IgD-negative memory B cell (primary cell): ENCODE measurements around the gene WBP1. TPM values are rescaled to one million over a fixed set of nuclear protein-coding genes. Genes with fewer than 3 reads are reported as not detected.
"Not testable (repeated sequence)": the region's sequence is repeated elsewhere in the genome, so short reads cannot be mapped to it uniquely, and the experiment has no call there.

Experiments used
- H3K27ac Mint-ChIP-seq, 3 donors: one replicate each; pipeline ENCODE4 v1.8.0; 2020 to 2022; ENCODE audit warnings: mild to moderate bottlenecking in 3 of 3, mixed read lengths in 3 of 3, moderate library complexity in 1 of 3
- H3K27me3 Mint-ChIP-seq: one replicate; pipeline ENCODE4 v1.8.0; 2021; ENCODE audit warnings: mixed read lengths
- H3K36me3 Mint-ChIP-seq: one replicate; pipeline ENCODE4 v1.8.0; 2020; ENCODE audit warnings: mild to moderate bottlenecking, mixed read lengths
- H3K4me1 Mint-ChIP-seq, 3 donors: one replicate each; pipeline ENCODE4 v1.8.0; 2020 to 2022; ENCODE audit warnings: mixed read lengths in 3 of 3, mild to moderate bottlenecking in 1 of 3
- H3K4me3 Mint-ChIP-seq, 4 donors: one replicate each; pipeline ENCODE4 v1.8.0; 2020 to 2022; ENCODE audit warnings: mild to moderate bottlenecking in 4 of 4, mixed read lengths in 4 of 4, moderate library complexity in 3 of 4
- H3K9me3 Mint-ChIP-seq, 3 donors: one replicate each; pipeline ENCODE4 v1.8.0; 2020 to 2021; ENCODE audit warnings: mixed read lengths in 3 of 3, mild to moderate bottlenecking in 1 of 3
- polyA plus RNA-seq: library from polyadenylated mRNA; unstranded; fragments of 300-500 nt; fragmentation: Illumina TruSeq; gene quantifications from one replicate; pipeline ENCODE4 v1.2.3, GENCODE V29; 2021

Gene WBP1
- polyA plus RNA-seq, 1 donor from 2014 or later: 39.5 TPM

GRCh38 chr2:74457549-74458131 is 598 bp upstream of the WBP1 start:
- H3K27ac Mint-ChIP-seq: peak overlapping the region; percentile 92 to 100 (median 100)
- H3K27me3 Mint-ChIP-seq: no peaks in the 10 kb centered on the region
- H3K36me3 Mint-ChIP-seq: peaks cover 4% of the 10 kb centered on the region
- no peaks in the 10 kb centered on the region for H3K9me3 Mint-ChIP-seq
- peaks cover 35 to 43% (median 43%) of the 10 kb centered on the region in 3 donors for H3K4me1 Mint-ChIP-seq
- H3K4me3 Mint-ChIP-seq: peak overlapping the region; percentile 90 to 96 (median 96)

GRCh38 chr2:74458938-74459363 is 713 bp downstream of the WBP1 start:
- Mint-ChIP-seq H3K4me3 (peak overlapping the region; percentile 90 to 96 (median 96)), H3K36me3 (peaks cover 4% of the 10 kb centered on the region), H3K27ac (peak overlapping the region; percentile 92 to 100 (median 100)), H3K27me3 (no peaks in the 10 kb centered on the region), H3K4me1 (peaks cover 35 to 42% (median 40%) of the 10 kb centered on the region in 3 donors), H3K9me3 (no peaks in the 10 kb centered on the region)

GRCh38 chr2:74459503-74460118 is 1.4 kb downstream of the WBP1 start:
- H3K9me3 Mint-ChIP-seq, H3K36me3 Mint-ChIP-seq, H3K27me3 Mint-ChIP-seq: not testable (repeated sequence)
- peak overlapping the region; percentile 90 to 96 (median 96) for H3K4me3 Mint-ChIP-seq
- H3K4me1 Mint-ChIP-seq: peaks cover 31 to 42% (median 36%) of the 10 kb centered on the region in 3 donors
- peak overlapping the region in 2 of 3 donors; percentile 33 to 92 for H3K27ac Mint-ChIP-seq

GRCh38 chr2:74460187-74460586 is 1.9 kb downstream of the WBP1 start:
- Mint-ChIP-seq H3K27ac (peak overlapping the region in 1 of 3 donors; percentile 92), H3K4me1 (peaks cover 25 to 36% (median 31%) of the 10 kb centered on the region in 3 donors), H3K4me3 (peak overlapping the region in 3 of 4 donors; percentile 57 to 90 (median 66))
- not testable (repeated sequence) for H3K27me3 Mint-ChIP-seq, H3K36me3 Mint-ChIP-seq, H3K9me3 Mint-ChIP-seq

GRCh38 chr2:74461187-74462053 is 3.2 kb downstream of the WBP1 start:
- Mint-ChIP-seq H3K27ac (peak overlapping the region in 1 of 3 donors; percentile 5), H3K4me1 (peaks cover 19 to 32% (median 28%) of the 10 kb centered on the region in 3 donors), H3K27me3 (no peaks in the 10 kb centered on the region), H3K36me3 (no peaks in the 10 kb centered on the region), H3K9me3 (no peaks in the 10 kb centered on the region), H3K4me3 (peak overlapping the region in 2 of 4 donors; percentile 46 to 90)

GRCh38 chr2:74462054-74462785 is 4.0 kb downstream of the WBP1 start:
- no peaks in the 10 kb centered on the region for H3K27me3 Mint-ChIP-seq
- peak overlapping the region in 1 of 4 donors; percentile 90 for H3K4me3 Mint-ChIP-seq
- H3K27ac Mint-ChIP-seq: peak overlapping the region in 1 of 3 donors; percentile 5
- H3K36me3 Mint-ChIP-seq: no peaks in the 10 kb centered on the region
- peaks cover 12 to 24% (median 20%) of the 10 kb centered on the region in 3 donors for H3K4me1 Mint-ChIP-seq
- no peaks in the 10 kb centered on the region for H3K9me3 Mint-ChIP-seq

GRCh38 chr2:74462786-74463105 is 4.5 kb downstream of the WBP1 start:
- Mint-ChIP-seq H3K36me3 (no peaks in the 10 kb centered on the region), H3K4me1 (peaks cover 11 to 23% (median 20%) of the 10 kb centered on the region in 3 donors), H3K4me3 (peak overlapping the region in 3 of 4 donors; percentile 34 to 90 (median 39)), H3K27me3 (no peaks in the 10 kb centered on the region), H3K27ac (peak overlapping the region in 1 of 3 donors; percentile 71), H3K9me3 (no peaks in the 10 kb centered on the region)

GRCh38 chr2:74464406-74464805 is 6.2 kb downstream of the WBP1 start:
- H3K9me3 Mint-ChIP-seq: no peaks in the 10 kb centered on the region
- H3K36me3 Mint-ChIP-seq: no peaks in the 10 kb centered on the region
- peak overlapping the region; percentile 95 to 99 (median 99) for H3K4me3 Mint-ChIP-seq
- peak overlapping the region in 1 of 3 donors; percentile 92 for H3K27ac Mint-ChIP-seq
- H3K27me3 Mint-ChIP-seq: no peaks in the 10 kb centered on the region
- peaks cover 5 to 18% (median 12%) of the 10 kb centered on the region in 3 donors for H3K4me1 Mint-ChIP-seq

GRCh38 chr2:74470742-74471141 is 12.5 kb downstream of the WBP1 start:
- peak overlapping the region; percentile 30 to 87 (median 72) for H3K4me3 Mint-ChIP-seq
- peaks cover 12 to 21% (median 13%) of the 10 kb centered on the region in 3 donors for H3K4me1 Mint-ChIP-seq
- peak overlapping the region; percentile 67 to 96 (median 89) for H3K27ac Mint-ChIP-seq
- not testable (repeated sequence) for H3K9me3 Mint-ChIP-seq, H3K36me3 Mint-ChIP-seq, H3K27me3 Mint-ChIP-seq

- Mint-ChIP-seq H3K4me3 (peak overlapping the region; percentile 91 to 97 (median 93)), H3K4me1 (peaks cover 9 to 21% (median 10%) of the 10 kb centered on the region in 3 donors), H3K27me3 (no peaks in the 10 kb centered on the region), H3K36me3 (peaks cover 2% of the 10 kb centered on the region), H3K27ac (peak overlapping the region; percentile 97 to 99 (median 98)), H3K9me3 (no peaks in the 10 kb centered on the region)
These were observed 13.3 kb downstream of the WBP1 start for GRCh38 chr2:74471332-74472065.

GRCh38 chr2:74472086-74472944 is 14.1 kb downstream of the WBP1 start, which contains the start of gene MRPL53:
MRPL53 (minus strand) TSS chr2:74472680; CDS start chr2:74472660, 20 bp downstream.
- H3K36me3 Mint-ChIP-seq: peaks cover 4% of the 10 kb centered on the region
- H3K27me3 Mint-ChIP-seq: no peaks in the 10 kb centered on the region
- H3K4me1 Mint-ChIP-seq: peaks cover 9 to 21% (median 10%) of the 10 kb centered on the region in 3 donors
- H3K27ac Mint-ChIP-seq: peak within 1 kb of the TSS; percentile 97 to 99 (median 98)
- peak within 1 kb of the TSS; percentile 91 to 97 (median 93) for H3K4me3 Mint-ChIP-seq
- H3K9me3 Mint-ChIP-seq: no peaks in the 10 kb centered on the region

GRCh38 chr2:74472945-74473258 is 14.7 kb downstream of the WBP1 start:
- Mint-ChIP-seq H3K4me1 (peaks cover 9 to 21% (median 10%) of the 10 kb centered on the region in 3 donors), H3K9me3 (no peaks in the 10 kb centered on the region)

GRCh38 chr2:74474481-74474880 is 16.2 kb downstream of the WBP1 start:
- Mint-ChIP-seq H3K4me1 (peaks cover 9 to 25% (median 10%) of the 10 kb centered on the region in 3 donors), H3K9me3 (no peaks in the 10 kb centered on the region), H3K27ac (peak overlapping the region in 1 of 3 donors; percentile 26), H3K27me3 (no peaks in the 10 kb centered on the region), H3K36me3 (peaks cover 6% of the 10 kb centered on the region), H3K4me3 (peak overlapping the region in 1 of 4 donors; percentile 57)

More at GRCh38 chr2:74472945-74473258, 14.7 kb downstream of the WBP1 start:
- Mint-ChIP-seq H3K27ac (peak overlapping the region; percentile 97 to 99 (median 98)), H3K27me3 (no peaks in the 10 kb centered on the region), H3K4me3 (peak overlapping the region; percentile 91 to 97 (median 93)), H3K36me3 (peaks cover 4% of the 10 kb centered on the region)
